Activated naive CD4-positive, alpha-beta T cell treated with anti-CD3 and anti-CD28 coated beads, Interleukin-2, amount 10 ng/mL, durations not matched to agents 7 days and 5 days (primary cell): ENCODE measurements around the gene LEMD2.

ENCODE experiments used
- CTCF ChIA-PET: fragments of 350-600 bp; sonication (Branson Sonifier 250); formaldehyde crosslinking; loops from one replicate; lab custom pipeline; 2021; ENCODE audit warnings: antibody characterized with exemption; lab: Charles Lee
- DNase-seq: peaks from one replicate; pipeline ENCODE4 v3.0.0-alpha.2; 2020
- H3K27ac Mint-ChIP-seq: one replicate; pipeline ENCODE4 v1.8.0; 2021; ENCODE audit warnings: mild to moderate bottlenecking, moderate library complexity, mixed read lengths
- H3K27me3 Mint-ChIP-seq: one replicate; pipeline ENCODE4 v1.8.0; 2021; ENCODE audit warnings: mild to moderate bottlenecking, mixed read lengths
- H3K36me3 Mint-ChIP-seq: one replicate; pipeline ENCODE4 v1.8.0; 2021; ENCODE audit warnings: mixed read lengths
- H3K4me1 Mint-ChIP-seq: one replicate; pipeline ENCODE4 v1.8.0; 2021; ENCODE audit warnings: mixed read lengths
- H3K4me3 Mint-ChIP-seq: one replicate; pipeline ENCODE4 v1.8.0; 2021; ENCODE audit warnings: mild to moderate bottlenecking, moderate library complexity, mixed read lengths
- H3K9me3 Mint-ChIP-seq: one replicate; pipeline ENCODE4 v1.8.0; 2021; ENCODE audit warnings: mixed read lengths

The LEMD2 gene

DNA sequence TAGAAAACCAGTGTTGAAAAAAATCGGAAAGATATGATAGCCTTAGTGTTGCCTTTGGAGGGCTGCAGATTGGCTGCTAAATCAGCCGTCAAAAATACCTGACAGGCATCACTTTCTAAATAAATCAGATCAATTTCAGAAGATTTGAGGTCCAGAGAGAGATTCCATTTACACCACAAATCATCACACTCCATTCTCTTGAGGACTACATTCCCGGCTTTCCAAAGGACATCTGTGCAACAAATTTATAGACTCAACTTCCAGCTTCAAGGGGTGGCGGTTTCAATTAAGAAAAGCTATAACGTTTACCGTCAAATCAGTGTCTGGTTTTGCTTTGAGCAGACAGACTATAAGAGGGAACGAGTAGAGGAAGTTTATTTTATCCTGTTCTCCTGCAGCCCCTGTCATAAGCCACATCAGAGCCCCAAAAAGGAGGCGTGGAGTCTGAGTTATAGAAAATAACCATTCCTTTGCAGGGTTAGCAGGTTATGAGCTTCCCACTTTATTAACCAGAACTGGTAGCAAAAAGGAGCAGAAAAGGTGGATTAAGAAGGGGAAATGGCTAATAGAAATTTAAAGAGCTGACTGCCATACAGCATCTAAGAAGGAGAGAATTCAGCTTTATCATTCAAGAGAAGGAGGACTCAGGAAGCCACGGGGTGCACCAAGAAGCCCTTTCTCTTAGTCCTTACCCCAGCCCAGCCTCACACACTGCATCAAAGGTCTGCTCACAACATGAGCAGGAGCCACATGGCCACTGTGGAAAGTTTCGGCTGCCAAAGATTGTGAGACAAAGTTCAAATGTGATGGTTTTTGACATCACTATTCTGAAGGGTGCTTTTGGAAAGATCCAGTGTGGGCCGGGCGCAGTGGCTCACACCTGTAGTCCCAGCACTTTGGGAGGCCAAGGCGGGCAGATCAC is 64.6 kb downstream of the LEMD2 start:
- no peak for DNase-seq
- Mint-ChIP-seq H3K27me3 (peaks cover 59% of the 10 kb centered on the region), H3K4me3 (no peak overlapping the region), H3K4me1 (peaks cover 17% of the 10 kb centered on the region), H3K27ac (no peak overlapping the region), H3K9me3 (no peaks in the 10 kb centered on the region), H3K36me3 (no peaks in the 10 kb centered on the region)
- CTCF ChIA-PET: interaction anchor here (1.2 kb wide), 1 partner anchor 11 kb away, joined by 3 read pairs; no protein-coding TSS in a partner anchor

DNA sequence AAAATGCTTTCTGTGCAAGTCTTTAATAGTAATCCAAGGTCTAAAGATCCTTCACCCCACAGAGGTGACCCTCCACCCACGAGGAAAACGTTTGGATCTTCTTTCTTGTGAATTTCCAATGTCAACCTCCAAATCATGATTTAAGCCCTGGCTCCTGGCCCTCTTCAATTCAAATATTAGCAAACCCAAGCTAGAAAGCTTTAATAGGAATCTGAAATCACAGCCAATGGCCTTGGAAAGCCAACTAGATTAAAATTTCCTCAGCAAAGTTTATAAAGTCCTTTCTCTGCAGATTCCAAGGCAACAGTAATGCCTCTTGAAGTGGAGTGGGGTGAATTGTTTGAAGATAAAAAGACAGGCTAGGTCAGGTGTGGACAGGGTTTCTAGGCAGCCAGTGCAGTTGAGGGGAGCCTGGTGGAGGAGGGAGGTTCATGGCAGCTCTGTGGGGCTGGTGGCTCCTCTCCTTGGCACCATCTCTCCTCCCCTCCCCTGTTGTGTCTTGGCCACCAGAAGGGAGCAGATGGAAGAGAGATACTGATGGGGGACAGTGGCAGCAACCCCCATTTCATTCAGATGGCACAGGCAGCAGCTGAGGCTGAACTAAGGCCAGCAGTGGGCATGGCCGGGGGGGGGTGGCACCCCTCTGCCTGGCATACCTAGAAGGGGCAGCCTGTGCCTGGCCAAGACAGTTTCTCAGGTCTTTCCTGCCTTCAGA is 65.4 kb downstream of the LEMD2 start:
- CTCF ChIA-PET: interaction anchor here (1.2 kb wide), 1 partner anchor 10 kb away, joined by 3 read pairs; no protein-coding TSS in a partner anchor
- Mint-ChIP-seq H3K9me3 (no peaks in the 10 kb centered on the region), H3K27ac (no peak overlapping the region), H3K27me3 (peaks cover 61% of the 10 kb centered on the region), H3K4me3 (no peak overlapping the region), H3K4me1 (peaks cover 17% of the 10 kb centered on the region), H3K36me3 (no peaks in the 10 kb centered on the region)
- no peak for DNase-seq

DNA sequence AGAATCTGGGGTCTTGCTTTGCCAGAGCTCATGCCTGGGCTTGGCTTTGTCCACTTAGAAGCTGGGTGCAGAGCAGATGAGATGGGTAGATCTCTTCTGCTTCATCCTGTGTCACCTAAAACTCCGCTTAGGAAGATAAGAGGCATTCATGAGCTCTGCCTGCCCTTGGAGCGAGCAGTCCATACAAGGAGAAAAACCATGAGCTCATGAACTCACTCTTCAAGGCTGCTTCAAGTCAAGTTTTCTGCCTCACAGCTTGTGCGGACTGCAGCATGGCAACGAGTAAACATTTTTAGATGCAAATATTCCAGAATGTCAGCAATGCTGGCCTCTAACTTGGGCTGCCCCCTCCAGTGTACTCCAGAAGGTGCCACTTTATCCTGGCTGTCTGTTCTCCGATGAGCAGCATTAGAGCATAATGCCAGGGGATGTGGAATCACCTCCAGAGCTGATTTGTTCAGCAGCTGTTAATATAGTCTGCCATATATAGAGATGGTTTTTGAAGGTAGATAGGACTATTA is 66.8 kb downstream of the LEMD2 start:
- Mint-ChIP-seq H3K4me3 (no peak overlapping the region), H3K36me3 (no peaks in the 10 kb centered on the region), H3K27me3 (peaks cover 69% of the 10 kb centered on the region), H3K9me3 (no peaks in the 10 kb centered on the region), H3K4me1 (peaks cover 17% of the 10 kb centered on the region), H3K27ac (no peak overlapping the region)
- DNase-seq: no peak
- CTCF ChIA-PET: interaction anchor here (0.9 to 1.5 kb wide), 3 partner anchors 11 to 132 kb away, joined by 3 to 4 read pairs (median 3); partner anchors contain the start of gene UQCC2

DNA sequence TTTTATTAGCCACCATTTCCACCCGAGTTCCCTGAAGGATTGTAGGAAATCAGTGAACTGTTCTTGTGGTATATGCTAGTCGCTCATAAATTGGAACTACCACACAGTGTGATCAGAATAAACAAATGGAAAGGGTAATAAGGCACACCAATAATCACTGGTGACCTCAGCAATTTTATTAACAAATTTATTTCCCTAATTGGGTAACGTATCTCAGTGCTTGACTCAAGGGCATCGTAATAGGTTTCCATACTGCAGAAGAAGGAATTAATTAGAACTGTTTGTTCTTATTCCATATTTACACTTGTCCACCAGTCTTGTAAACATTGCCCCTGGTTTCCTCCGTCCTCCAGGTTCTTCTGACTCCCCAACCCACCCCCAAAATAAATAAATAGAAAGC is 67.4 kb downstream of the LEMD2 start:
- Mint-ChIP-seq H3K4me3 (no peak overlapping the region), H3K36me3 (no peaks in the 10 kb centered on the region), H3K9me3 (no peaks in the 10 kb centered on the region), H3K27me3 (peaks cover 64% of the 10 kb centered on the region), H3K27ac (no peak overlapping the region), H3K4me1 (peaks cover 17% of the 10 kb centered on the region)
- no peak for DNase-seq
- CTCF ChIA-PET: interaction anchor here (0.9 to 1.5 kb wide), 2 partner anchors 10 to 132 kb away, joined by 3 read pairs; partner anchors contain the start of gene UQCC2
